ENCODE results near the gene DDR2.
"Not testable (repeated sequence)": the region's sequence is repeated elsewhere in the genome, so short reads cannot be mapped to it uniquely, and the experiment has no call there.

Gene DDR2

GRCh38 chr1:162632217-162632666 is at the start of gene DDR2:
Gene DDR2 (plus strand): TSS chr1:162632464. CDS start chr1:162719064, 86,600 bp downstream.
- DNase-seq: no peak

GRCh38 chr1:162582901-162583300 is 49.4 kb upstream of the DDR2 start:
- DNase-seq: not testable (repeated sequence)

GRCh38 chr1:162585101-162585500 is 47.2 kb upstream of the DDR2 start:
- not testable (repeated sequence) for DNase-seq

- peak; percentile 26 for DNase-seq
Observed at GRCh38 chr1:162587347-162587746, 44.9 kb upstream of the DDR2 start.

- no peak for DNase-seq
Observed at GRCh38 chr1:162587761-162588260, 44.5 kb upstream of the DDR2 start.

DNA sequence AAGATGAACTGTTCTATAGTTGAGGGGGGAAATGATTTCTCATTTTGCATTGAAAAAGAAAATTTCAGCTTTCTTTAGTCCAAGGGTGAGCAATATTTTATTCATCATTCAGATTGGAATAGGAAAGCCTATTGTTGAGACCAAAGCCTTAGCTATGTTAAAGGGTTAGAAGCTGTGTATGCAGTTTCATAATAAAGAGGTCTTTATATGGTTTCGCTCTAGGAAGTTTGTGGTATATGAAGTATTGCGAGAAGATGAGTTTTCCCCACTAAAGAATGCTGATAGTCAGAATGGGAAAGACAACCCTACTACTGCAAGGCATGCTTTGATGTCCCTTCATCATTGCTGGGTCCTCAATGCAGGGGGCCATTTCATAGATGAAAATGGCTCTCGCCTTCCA is 42.2 kb upstream of the DDR2 start:
- DNase-seq: no peak

DNA sequence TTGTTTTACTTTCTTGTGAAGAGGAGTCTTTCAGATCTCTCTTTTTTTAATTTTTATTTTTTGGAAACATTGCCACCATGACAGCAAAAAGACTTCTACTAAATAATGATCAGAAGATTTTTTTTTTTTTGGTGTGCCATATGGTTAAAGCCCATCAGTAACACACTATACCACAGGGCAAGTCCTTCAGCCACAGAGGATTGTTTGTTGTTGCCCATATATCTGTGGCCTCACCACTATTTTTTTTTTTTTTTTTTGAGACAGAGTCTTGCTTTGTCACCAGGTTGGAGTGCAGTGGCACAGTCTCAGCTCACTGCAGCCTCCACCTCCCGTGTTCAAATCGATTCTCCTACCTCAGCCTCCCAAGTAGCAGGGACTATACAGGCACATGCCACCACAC is 41.6 kb upstream of the DDR2 start:
- DNase-seq: no peak

DNA sequence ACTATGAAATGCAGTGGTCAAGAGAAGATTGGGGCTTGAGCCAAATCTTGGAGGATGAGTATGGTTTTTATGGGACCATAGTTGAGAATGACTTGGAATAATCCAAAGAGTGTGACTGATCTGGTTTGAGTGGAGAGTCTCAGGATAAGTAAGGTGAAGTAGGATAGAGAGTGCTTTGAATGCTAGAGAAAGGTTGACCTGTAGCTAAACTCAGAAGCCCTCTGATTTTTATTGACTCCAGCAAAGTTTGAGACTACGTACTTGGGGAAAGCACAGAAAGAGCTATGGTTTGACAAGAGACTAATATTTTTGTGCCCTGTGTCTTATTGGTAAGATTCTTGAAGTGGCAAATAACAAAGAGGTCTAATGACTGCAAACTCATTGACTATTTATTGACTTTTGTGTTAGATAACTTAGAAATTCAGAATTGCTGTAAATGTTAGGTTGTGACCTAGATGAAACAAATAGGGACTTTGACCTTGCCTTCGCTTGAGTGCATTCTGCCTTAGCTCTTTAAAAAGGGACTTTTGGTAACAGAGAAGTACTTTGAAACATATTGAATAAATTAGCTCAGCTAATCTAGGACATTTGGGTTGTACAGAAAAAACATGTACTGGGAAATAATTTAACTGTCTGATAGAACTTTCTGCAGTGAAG is 35.6 kb upstream of the DDR2 start:
- no peak for DNase-seq

DNA sequence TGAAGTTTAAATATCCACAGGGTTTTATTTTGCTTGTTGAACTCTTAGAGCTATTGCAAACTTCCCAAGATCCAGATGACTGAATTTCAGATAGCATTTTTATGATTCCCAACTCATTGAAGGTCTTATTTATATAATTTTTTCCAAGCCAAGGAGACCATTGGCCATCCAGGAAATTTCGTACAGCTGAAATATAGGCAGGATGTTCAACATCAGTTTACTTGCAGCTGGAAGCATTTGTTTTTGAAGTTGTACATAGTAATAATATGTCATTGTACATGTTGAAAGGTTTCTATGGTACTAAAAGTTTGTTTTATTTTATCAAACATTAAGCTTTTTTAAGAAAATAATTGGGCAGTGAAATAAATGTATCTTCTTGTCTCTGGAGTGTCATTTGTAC is 32.8 kb upstream of the DDR2 start:
- DNase-seq: no peak

DNA sequence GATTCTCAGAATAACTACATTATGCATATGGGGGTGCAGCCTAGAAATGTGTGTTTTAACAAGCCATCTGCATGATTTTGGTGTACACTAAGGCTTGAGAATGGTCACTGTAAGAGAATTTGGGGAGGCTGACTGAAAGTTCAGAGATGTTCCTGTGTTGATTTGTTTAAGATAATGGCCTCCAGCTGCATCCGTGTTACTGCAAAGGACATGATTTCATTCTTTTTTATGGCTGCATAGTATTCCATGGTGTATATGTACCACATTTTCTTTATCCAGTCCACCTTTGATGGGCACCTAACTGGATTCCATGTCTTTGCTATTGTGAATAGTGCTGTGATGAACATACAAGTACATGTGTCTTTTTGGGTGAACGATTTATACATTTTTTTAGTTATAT is 29.1 kb upstream of the DDR2 start:
- DNase-seq: not testable (repeated sequence)

DNA sequence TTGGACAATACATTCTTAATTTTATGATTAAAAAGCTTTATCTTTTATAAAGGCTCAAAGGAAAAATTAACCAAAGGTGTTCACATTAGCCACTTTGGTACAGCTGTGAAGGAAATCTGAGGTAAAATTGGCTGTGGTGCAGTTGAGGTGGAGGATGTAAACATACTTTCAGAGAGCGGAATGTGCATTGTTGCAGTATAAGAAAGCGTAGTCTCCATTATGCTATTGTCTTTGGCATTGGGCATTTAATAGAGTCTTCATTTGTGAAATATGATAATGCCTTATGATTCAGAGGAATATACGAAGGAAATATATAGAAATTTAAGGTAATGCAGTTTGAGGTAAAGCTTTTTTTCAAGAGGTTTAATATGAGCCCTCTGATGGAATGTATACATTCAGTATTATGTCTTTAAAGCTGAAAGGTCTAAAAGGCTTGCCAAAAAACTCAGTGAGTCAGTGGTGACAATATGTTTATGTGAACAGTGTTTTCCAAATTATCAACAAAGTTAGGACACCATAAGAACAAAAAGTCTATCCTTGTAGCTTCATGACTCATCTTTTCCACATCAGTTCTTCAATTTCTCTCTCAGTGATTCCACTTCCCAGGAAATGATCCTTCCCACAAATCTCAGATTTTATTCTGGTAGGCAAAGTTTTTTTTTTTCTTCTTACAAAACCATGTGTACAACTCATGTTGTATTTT is 26.9 kb upstream of the DDR2 start:
- DNase-seq: no peak

DNA sequence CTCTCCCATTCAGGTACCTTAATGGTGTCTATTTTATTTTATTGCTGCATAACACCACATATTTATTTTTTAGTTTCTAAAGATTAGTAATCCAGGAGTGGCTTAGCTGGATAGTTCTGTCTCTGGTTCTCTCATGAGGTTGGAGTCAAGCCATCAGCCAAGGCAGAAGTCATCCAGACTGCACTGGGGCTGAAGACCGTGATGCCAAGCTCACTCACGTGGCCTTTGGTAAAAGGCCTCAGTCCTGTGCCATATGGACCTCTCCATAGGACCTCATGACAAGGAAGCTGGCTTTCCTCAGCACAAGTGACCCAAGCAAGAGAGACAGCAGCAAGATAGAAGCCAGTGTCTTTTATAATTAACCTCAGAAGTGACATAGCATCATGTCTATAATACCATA is 23.0 kb upstream of the DDR2 start:
- no peak for DNase-seq

DNA sequence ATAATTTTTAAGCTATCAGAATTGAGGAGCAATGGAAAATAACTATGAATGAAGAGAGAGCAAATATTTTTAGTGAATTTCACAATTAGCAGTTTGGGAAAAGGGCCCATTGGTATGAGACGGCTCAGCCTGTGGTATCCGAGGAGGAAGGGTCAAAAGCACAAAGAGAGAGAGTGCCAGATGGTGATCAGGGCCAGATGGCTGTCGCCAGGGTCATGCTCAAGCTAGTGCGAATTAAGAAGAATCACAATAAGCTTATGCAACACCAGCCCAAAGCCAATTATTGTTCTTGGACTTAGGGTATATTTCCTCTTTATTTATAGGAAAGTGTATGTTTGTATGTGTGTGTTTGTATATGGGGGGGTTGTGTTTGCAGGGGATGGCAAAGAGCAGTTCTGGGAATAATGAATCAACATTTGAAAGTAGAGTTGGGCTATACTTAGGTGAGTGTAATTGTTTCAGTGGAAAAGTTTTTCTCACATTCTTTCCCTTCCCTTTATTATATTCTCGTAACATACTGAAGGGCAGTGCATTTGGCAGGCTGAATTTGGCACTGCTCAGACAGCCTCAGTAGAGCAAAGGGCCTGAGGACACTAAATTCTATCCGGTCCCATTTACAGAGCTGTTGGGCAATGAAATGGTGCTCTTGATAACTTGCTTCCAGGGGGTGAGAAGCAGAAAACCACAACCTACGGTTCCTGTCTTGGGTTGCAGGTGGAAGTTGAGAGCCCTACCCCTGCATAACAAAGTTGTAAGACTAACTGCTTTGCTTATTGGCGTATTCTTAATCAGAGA is 19.5 kb upstream of the DDR2 start:
- no peak for DNase-seq

- no peak for DNase-seq
Observed at GRCh38 chr1:162616848-162617247, 15.4 kb upstream of the DDR2 start.

DNA sequence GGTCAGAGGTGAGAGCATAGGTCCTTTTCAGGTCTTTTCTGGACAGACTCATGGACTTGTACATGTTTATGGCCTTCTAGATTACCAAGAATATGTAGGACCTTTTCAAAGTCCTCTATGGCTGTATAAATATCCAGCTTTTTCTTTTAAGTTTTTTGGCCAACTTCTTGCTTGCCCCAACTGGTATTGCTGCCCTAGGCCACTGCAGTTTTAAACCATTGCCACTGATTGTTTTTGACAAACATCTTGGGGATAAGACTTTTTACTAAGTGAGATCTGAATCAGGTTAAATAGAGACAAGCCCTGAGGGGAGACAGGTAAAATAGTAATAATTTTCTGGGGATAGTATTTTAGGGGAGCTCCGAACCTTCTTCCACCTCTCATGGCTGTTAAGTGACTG is 14.8 kb upstream of the DDR2 start:
- no peak for DNase-seq

- no peak for DNase-seq
Observed at GRCh38 chr1:162619076-162619475, 13.2 kb upstream of the DDR2 start.

DNA sequence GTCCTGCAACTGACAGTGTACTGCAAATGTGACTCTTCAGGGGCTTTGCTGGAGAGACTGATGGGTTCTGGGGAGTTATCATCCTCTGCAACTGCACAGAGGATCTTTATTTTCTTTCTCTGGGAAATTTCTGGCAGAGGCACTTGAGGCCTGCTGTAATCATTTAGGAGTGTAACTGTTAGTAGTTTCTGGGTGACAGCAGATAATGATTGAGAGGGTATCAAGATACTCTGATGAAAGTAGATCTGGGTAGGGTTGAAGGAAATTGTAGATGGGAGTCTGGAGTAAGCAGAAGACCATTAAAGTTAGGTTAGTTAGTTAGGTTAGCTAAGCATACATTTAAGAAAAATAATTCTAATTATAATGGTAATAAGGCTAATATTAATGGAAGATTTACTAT is 11.0 kb upstream of the DDR2 start:
- no peak for DNase-seq

DNA sequence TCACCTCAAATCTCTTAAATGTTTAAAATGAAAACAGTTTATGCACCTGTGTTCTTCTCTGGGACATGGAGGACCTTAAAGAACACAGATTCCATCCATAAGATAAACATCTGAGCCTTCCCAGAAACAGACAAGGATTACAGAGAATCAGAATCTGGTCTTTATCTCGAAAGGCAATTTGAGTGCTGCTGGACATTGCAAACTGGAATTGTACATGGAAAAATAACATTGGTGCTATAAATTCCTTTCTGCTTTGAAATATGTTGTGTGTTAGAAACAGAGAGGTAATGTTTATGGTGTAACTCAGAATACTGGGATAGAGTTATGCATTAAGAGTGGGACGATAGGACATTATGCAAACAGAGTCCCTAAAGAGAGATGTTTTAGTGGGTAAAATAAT is 6.6 kb upstream of the DDR2 start:
- no peak for DNase-seq

DNA sequence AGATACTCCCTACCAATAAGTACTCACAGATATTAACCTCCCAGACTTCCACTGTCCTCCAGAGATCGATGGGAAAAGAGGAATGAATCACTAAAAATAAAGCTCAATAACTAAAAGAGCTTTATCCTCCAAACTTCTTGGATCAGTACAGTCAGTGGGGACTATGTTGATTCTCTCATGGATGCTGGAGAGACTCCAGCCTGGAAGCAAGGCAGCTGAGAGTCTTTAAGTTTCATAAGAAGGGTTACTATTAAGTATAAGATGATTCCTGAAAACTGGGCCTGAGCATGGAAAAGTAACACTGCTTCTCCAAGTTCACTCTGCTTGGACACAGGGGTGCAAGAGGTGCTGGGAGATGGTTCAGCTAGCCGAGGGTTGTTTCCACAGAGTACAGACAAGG is 6.2 kb upstream of the DDR2 start:
- DNase-seq: no peak

GRCh38 chr1:162626761-162627160 is 5.5 kb upstream of the DDR2 start:
- no peak for DNase-seq

GRCh38 chr1:162627662-162628296 is 4.5 kb upstream of the DDR2 start:
- peak; percentile 8 for DNase-seq

DNA sequence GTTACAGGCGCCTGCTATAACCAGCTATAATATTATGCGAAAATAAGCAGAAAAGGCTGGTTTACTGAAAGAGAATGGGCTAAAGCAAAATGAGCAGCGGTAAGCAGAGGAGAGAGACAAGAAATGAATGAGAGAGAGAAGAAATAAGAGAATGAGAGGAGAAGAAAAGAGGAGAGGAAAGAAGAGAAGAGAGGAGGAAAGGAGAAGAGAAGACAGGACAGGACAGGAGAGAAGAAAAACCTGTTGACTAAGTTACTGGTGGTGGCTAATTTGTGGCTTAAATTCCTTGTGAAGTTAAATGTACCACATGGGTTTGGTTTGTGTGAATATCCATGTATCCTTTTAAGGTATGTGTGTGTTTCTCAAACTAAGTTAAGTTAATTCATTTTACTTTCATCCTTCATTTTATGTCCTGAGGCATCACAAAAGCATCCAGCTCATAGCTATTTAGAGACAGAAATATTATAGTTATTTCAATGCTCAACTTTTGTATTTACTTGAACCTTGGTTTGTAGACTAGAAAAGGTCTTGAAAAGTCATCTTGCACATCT is 3.1 kb upstream of the DDR2 start:
- DNase-seq: no peak

DNA sequence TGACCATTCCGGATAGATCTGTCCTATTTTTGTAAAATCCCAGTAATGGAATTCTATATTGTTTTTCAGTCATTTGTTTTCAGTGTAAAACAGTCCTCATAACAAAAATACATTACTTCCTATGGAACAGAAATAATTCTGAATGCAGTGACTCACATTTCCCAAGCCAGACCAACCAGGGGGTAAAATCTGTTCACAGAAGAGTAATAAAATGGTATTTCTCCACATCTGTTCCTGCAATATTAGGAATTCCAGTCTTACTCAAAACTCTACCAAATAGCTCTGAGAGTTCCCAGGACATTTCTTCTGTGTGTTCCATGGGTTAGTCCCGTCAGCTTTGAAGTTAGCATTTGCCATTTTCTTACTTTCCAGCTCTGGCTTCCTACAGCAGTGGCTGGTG is 2.6 kb upstream of the DDR2 start:
- DNase-seq: no peak
